ENCODE data around the gene MNAT1.

DNA sequence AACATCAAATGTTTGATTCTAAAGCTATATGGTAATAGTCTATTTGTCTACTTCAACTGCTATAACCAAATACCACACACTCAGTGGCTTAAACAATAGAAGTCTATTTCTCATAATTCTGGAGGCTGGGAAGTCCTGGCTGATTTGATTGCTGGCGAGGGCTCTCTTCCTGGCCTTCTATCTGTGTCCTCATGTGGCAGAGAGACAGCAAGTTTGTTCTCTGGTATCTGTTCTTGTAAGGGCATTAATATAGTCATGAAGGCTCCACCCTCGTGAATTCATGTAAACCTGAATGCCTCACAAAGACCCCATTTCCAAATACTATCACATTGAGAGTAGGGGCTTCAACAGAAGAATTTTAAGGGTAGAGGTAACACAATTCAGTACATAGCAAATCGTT, 212.2 kb downstream of the MNAT1 start:
- no peak for TF ChIP-seq POLR2AphosphoS5 (IDR thresholded peaks at IDR 0.05)
- no peak for TF ChIP-seq POLR2A (IDR thresholded peaks at IDR 0.05)
- TF ChIP-seq, protein P1, sequence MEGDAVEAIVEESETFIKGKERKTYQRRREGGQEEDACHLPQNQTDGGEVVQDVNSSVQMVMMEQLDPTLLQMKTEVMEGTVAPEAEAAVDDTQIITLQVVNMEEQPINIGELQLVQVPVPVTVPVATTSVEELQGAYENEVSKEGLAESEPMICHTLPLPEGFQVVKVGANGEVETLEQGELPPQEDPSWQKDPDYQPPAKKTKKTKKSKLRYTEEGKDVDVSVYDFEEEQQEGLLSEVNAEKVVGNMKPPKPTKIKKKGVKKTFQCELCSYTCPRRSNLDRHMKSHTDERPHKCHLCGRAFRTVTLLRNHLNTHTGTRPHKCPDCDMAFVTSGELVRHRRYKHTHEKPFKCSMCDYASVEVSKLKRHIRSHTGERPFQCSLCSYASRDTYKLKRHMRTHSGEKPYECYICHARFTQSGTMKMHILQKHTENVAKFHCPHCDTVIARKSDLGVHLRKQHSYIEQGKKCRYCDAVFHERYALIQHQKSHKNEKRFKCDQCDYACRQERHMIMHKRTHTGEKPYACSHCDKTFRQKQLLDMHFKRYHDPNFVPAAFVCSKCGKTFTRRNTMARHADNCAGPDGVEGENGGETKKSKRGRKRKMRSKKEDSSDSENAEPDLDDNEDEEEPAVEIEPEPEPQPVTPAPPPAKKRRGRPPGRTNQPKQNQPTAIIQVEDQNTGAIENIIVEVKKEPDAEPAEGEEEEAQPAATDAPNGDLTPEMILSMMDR (IDR thresholded peaks at IDR 0.05 in 8 of 11, conservative IDR thresholded peaks at IDR 0.05 in 3 of 11) = no peak

Data from spleen (tissue), 7 donors.